Colon (tissue), 2 donors: ENCODE data around the gene SLC35F4.

Experiments
- FAIRE-seq: peaks from 2 replicates; lab custom pipeline; 2012; peaks lifted over from hg19 to GRCh38; lab: Jason Lieb, UNC
- donor health status: control.
- donor health status: control.

SLC35F4 gene

DNA sequence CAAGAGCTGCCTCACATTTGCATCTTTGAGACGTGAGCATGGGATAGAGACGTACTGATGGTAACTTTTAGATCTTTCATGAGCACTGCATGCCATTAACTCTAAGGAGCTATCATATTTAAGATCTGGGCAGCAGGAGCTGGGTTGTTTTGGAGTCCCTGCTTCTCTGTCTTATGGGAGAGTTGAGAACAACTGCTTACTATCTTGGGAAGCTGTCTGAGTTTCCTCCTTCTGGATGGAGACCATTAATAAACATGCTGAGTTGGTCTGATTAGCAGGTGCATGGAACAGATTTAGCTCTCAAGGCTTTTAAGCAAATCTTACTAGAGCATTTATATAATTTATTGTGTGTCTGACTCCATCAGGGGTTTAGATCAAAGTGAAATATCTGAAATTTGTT lies 252.9 kb downstream of the SLC35F4 start:
- FAIRE-seq, result no peak

DNA sequence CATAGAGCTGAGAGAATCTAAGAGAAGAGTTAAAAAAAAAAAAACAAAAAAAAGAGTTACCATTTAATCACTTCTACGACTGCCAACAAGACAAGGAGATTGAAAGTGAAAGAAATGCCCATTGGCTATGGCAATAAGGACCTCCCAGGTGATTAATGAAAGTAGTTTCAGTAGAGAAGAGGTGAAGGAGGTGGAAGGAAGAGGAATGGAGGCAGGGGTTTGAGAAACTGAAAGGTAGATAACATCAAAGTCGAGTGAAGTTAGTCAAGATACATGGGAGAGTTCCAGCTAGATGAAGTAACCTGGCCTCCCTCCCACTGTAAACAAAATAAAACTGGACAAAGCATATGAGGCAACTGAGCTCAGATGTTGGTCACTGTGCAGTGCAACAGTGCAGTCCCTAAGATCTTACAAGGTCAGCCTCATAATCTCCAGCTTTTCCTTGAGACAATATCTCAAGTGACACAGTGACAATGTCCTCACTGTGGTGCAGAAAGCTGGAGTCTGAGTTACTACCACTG lies 254.3 kb downstream of the SLC35F4 start:
- no peak for FAIRE-seq

DNA sequence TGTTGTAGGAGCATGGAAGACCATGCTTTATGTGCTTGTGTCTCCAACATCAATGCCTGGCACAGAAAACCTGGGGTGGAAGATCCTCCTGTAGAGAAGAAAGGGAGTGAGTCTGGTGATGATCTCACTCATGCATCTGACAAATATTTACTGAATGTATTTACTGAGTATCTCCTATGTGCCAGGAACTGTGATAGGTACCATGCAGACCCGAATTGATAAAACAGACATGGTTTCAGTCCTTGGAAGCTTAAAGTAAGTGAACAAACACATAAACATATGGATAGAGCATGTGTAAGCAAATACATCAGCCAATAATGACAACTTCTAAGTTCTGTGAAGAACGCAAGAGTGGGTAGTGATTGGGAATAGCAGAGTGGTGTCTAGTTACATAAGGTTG lies 255.3 kb downstream of the SLC35F4 start:
- FAIRE-seq, result no peak

DNA sequence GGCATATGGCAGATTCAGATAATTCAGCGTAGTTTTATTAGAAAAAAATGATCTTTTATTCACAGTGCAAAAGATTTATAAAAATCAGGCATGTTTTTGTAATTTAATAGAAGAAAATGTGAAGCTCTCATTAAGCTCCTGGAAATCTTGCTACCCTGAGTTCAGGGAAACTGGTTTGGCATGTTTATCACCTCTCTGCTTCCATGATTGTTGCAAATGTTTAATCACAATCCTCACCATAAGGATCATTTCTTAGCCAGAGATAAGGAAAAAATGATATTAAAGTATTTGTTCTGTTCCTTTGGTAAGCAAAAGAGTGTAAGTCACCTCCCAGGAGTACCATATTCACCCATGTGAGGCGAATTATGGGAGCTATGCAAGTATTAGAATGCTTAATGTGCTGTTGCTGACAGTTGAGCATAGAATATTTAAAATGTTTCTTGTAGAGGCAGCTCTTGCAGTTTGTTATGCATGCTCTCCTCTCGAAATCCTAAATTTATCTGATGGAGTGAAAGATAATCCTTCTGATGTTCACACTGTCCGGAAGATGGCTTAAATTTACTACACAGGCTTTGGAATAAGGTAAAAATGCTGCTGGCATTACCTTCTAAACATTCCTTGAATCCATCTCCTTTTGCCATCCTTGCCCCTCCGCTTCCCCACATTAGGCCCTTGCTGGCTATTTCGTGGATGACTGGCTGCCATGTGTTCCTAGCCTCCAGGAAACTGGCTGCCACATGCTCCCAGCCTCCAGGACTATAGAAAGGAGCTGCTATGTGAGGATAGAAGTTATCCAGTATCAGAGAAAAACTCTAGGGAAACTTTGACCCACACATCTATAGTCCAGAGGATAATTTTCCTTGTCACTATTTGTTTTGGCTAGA lies 256.5 kb downstream of the SLC35F4 start:
- no peak for FAIRE-seq

DNA sequence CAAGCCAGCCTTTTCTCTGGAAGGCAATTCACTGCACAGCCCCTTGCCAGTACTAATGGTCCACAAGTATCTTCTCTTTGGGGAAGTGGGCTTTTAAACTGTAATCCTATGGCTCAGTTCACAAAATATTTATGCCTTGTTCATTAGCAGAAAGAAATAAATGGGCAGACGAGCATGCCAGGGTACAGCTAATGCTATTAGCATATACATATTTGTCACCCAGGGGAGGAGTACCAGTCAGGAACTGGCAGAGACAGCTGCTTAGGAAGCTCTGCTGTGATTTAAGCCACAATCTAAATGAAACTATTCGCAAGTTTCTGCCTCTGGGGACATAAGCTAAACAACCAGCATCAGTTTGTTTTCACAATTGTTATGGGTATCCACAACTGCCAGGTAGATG lies 258.8 kb downstream of the SLC35F4 start:
- no peak for FAIRE-seq

DNA sequence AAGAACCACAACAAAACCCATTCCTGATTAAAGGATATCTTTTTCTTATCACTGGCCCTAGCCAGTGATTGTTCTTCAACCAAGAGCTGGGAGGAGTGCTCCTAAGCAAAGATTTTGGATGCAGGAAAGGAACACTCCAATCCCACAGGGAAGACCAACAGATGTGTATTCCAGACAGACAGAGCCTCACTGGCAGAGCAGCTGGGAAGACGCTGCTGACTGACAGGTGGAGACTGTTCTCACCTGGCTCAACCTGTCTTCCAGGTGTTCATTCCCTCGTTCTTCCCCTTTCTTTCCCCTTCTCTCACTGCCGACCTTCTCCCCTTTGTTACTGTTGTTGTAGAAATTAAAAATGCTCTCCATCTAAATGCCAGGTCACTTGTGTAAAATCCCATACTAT lies 282.5 kb downstream of the SLC35F4 start:
- no peak for FAIRE-seq

DNA sequence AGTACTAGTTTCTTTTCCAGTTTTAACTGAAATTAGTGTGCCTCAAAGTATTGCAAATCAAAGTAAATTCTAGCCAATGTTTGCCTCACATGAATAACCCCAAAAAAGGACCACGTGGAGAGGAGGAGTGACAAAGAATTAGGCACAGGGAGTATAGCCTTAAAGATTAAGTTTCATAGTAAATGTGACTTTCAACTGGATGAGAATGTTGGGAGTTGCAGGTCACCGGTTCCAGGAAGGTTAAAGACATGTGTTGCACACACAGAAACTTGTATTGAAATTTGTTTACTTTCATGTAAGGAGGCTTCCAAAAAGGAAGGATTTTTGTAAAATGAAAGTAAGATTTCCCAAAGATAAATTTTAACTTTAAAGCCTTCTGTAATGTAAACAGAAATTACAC lies 283.1 kb downstream of the SLC35F4 start:
- no peak for FAIRE-seq

DNA sequence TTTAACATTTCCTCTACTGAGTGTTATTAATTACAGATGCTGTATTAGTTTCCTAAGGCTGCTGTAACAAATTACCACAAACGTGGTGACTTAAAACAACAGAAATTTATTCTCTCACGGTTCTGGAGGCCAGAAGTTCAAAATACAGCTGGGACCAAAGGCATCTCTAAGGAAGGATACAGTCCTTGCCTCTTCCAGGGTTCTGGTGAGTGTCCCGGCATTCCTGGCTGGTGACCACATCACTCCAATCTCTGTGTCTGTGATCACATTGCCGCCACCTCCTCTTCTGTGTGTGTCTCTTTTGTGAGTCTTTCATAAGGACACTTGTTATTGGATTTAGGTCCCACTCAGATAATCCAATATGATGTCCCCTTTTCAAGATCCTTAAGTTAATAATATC lies 287.1 kb downstream of the SLC35F4 start:
- no peak for FAIRE-seq

DNA sequence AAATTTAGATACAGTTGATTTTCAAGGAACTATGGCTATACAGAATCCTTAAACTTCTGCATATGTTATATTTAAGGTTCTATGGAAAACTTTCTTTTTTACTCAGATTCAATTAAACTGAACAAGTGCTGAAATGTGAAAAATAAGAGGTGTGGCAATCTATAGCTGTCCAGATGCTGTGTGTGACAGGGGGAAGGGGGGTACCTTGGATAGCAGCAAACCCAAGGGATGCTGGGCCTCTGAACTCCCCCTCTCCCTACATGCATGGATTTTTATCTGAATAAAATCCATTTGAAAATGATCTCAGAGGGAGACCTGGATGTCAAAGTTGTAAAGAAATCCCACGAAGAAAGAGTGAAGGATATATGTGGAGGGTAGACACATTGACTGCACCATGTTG lies 289.4 kb downstream of the SLC35F4 start:
- FAIRE-seq, result no peak

DNA sequence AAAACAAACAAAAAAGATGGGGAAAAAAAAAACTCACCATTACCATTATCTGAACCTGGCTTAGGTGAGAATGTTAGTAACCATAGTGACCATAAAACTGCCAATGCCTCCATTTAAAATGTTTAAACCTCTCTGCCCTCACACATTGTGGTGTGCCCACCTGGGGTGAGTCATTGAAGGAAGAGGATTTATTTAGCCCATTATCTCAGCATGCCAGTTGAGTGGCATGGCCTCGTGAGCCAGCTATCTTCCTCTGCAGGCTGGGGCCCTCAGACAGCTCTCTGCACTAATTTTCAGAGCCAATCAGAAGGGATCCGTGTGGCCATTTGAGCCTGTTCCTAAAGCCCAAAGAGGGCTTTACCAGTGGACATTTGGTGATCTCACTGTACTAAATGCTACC lies 290.4 kb downstream of the SLC35F4 start:
- FAIRE-seq, result no peak

DNA sequence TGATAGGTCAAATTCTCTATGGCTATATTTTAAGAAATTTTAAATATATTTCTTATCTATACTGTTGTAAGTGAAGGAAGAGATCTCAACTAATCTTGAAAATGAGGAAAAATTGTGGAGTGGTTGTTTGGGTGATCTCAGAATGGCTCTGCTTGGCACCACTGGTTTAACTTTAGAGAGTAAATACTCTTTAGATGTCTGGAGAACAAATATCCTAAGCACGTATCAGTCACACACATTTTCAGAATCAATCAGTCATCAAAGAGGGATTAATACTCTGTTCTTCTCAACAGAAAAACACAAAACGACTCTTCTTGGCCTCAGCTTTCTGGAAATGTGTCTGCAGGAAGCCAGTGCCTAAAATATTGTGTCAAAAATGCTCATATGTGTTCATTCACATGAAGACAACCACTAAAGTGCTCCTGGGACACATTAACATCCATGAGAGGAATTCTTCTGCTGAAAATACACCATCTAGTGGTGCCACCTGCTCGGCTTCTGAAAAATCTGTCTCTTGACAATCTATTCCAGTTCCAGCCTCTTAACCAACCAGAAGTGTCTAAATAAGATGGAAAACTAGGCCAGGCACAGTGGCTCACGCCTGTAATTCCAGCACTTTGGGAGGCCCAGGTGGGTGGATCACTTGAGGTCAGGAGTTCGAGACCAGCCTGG lies 291.1 kb downstream of the SLC35F4 start:
- FAIRE-seq, result no peak

DNA sequence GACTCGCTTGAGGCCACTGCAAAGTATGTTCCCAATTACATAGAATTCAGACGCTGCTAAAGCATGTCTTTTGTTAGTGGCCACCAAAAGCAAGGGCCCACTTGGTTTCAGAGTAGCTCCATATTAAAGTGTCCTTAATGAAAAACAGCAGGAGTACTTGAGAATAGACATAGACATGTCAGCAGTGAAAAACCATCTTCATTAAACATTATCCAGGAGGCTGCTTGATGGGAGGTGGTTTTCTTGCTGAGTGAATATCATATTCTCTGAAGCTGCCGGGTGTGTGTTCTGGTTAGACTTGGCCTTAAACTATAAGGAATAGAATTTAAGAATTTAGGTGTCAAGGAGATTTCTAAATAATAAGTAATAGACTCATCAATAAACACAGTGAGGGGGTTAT lies 292.7 kb downstream of the SLC35F4 start:
- FAIRE-seq, result no peak

DNA sequence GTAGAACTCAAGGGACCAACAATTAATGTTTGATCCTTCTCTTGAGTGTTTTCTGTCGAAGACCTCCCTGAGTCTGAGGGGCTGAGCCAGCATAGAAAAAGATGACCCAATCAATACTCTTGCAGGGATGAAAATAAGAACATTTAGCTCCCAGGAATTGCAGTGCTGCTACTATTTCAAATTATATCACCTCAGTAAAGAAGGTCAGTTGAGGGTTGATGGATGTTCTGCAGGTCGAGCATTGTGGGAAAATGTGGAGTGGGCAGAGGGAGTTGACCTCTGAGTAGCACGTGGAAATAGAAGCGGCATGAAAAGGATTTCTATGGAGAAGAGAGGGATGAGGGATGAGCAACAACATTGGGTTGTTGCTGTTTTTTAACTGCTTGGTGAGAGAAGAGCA lies 297.3 kb downstream of the SLC35F4 start:
- FAIRE-seq, result no peak

DNA sequence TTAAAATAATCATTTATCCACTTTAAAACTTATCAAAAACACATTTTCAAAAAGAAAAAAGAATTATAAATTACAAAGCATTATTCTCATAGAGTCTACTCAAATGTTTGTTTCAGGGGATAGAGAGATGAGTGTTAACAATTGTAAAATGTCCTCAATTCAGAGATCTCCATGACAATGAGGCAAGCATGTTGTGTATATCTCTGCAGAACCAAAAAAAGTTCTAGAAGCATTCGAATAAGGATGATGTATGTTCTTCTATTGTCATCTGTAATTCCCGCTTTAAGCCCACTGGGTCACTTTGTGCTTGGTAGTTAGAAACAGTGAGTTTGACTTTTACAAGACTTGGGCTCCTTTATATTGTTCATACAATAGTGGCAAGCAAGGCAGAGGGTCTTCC lies 298.7 kb downstream of the SLC35F4 start:
- FAIRE-seq, result no peak

DNA sequence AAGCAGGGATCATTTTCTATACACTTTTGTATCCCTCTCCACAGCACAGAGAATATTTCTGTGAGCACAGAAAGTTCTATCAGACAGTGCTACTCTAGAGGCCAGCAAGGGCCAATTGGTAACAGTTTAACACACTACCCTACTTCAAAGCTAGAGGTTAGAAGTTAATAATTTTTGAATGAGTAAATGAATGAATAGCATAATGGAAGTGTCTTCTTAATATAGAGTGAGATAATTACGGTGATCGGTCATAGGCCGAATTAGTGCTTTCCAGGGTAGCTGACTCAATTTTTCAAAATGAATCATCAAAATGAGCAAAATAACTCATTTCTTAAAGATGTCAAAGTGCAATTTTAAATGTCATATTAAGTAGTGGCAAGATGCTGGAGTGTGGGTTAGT lies 305.2 kb downstream of the SLC35F4 start:
- no peak for FAIRE-seq

DNA sequence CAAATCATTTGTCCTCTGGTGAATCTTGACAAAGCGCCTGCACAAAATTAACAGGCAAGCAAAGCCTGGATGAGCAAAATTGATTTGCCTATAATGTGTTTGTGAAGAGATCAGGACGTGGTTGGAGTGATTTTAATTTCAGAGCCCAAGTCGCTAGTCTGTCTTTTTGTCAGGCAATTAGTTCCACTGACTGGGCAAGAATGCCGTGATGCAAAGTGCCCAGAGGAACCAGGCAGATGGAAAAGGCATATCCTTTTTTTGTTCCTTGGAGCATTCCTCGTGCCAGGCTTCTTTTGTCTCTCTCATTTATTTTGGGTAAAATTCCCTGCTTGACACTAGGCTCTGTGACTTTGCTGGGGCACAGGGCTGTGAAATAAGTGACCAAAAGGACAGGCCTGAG lies 306.3 kb downstream of the SLC35F4 start:
- no peak for FAIRE-seq

DNA sequence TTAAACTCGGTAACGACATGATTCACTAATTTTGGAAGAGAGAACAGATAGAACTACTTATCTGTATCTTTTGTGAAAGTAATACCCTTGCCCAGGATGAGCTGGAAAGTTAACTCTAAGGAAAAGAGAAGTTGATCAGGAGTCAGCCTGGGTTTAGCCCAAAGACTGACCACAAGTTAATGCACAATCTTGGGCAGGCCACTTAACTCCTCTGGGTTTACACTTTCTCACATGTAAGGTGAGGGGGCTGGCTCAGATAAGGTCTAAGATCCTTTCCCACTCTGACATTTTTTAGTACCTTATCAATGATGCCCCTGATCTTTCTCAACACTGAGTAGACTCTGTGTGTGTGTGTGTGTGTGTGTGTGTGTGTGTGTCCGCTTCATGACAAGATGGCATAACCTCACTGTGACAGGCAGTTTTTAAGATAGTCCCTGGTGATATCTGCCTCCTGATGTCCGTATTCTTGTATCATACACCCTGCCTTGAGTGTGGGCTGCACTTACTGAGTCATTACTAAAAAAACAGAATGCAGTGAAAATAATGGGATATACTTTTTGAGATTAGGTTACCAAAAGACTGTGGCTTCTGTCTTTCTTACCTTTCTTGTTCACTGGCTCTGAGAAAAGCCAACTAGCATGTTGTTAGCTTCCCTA lies 316.0 kb downstream of the SLC35F4 start:
- FAIRE-seq, result no peak

DNA sequence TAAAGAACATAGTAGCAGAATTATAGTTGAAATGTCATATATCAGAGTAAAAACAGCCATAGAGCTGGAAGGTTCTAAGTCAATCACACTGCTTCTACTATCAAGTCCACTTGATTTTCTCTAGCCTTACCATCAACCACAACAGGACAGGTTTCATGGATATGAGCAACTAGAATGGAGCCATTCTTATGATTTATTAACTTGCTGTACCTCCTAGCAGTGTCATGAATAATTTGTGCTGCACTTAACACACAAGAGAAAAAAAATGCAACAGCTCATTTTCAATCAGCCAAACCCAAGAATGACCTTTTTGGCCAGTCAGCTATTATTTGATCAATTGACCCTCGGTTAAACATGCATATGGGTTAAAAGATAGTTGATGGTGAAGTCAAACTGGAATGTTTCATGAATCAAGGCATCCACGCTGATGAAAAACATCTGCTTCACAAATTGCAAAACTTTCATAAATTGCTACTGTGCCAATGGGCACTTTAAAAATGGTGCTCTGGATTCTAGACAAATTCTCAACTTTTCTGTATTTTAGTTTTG lies 316.8 kb downstream of the SLC35F4 start:
- FAIRE-seq, result no peak

DNA sequence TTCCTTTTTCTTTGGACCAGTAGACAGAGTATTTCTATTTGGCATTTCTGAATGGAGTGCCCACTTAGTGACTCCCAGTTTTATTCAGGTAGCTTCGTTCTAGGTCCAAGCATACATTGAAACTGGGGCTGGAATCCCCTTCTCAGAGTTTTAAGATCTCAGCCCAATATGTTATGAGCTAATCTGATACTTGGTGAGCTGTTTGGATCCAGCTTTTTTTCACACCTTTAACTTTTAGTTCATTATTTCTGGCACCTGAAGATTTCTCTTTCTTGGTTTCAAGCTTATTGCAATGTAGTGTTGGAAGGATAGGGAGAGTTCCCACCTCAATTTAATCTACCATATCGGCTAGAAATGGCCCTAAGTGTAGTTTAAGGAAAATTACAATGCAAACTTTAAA lies 318.8 kb downstream of the SLC35F4 start:
- FAIRE-seq, result no peak

DNA sequence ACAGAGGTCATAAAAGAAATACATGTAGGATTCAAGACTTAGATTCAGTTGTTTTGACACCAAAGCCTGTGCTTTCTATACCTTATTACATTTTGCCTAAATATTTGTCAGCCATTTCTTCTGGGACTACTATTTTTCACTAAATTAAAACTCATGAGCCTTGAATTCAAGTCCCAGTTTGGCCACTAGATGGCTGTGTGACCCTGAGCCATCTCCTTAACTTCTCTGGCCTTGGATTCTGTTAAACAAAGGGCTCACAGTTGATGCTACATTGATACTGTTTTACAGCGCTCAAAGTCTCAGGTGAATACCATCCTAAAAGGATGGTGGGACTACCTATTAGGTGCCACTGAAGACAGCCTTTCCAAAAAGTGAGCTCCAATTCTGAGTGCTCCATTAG lies 332.7 kb downstream of the SLC35F4 start:
- no peak for FAIRE-seq

DNA sequence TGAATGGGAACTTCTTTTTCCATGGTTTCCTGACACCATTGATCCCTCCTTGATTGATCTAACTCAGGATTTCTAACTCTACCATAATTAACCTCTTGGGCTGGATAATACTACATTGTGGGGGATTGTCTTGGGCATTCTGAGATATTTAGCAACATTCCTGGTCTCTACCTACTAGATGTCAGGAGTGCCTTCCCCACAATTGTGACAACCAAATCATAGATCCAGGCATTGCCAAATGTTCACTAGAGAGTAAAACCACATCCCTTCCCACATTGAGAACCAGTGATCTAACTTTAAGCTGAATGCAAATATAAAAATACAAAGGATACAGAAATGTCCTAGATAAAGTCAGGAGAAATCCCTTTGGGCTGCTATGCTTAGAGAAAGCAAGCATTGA lies 335.3 kb downstream of the SLC35F4 start:
- no peak for FAIRE-seq

DNA sequence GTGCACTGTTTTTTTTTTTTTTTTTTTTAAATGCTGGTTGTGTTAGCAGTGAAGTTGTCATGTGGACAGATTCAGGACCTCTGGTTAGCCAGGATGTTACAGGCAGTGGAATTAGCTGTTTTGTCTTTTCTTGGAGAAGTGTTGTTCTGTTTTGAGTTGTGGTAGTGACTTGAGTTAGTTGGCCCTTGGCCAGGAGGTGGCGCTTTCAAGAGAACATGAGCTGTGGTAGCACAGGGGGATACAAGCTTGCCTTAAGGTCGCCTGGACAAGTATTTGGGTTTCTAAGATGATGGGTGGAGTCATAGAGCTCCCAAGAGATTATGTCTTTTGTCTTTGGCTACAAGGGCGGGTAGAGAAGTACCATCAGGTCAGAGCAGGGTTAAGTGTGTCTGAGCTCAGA lies 338.9 kb downstream of the SLC35F4 start:
- no peak for FAIRE-seq

DNA sequence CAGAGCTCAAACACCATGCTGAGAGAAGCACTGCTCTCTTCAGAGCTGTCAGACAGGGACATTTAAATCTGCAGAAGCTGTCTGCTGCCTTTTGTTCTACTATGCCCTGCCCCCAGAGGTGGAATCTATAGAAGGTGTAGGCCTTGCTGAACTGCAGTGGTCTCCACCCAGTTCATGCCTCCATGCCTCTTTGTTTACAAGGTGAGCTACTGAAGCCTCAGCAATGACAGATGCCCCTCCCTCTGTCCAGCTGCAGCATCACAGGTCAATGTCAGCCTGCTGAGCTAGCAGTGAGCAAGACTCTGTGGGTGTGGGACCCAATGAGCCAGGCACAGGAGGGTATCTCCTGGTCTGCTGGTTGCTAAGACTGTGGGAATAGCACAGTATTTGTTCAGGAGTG lies 346.8 kb downstream of the SLC35F4 start:
- no peak for FAIRE-seq
